Endodermal cell (in vitro differentiated cells): ENCODE data around the gene TXLNB. TPM values are rescaled to one million over a fixed set of nuclear protein-coding genes. Genes with fewer than 3 reads are reported as not detected.
A peak's percentile ranks its signal among the peaks of the same experiment; 100 is the strongest.

Source experiments
- DNase-seq: peaks from one replicate; pipeline ENCODE4 v3.0.0-alpha.2; 2017
- H3K27ac ChIP-seq: 2 replicates; pipeline ENCODE4 v1.5.1; 2013; ENCODE audit warnings: mild to moderate bottlenecking, low read depth, low read length, moderate library complexity
- H3K27me3 ChIP-seq: 2 replicates; pipeline ENCODE4 v1.6.1; 2013; ENCODE audit warnings: mild to moderate bottlenecking, low read length, moderate library complexity; ENCODE audit not compliant: insufficient read depth, control insufficient read depth, poor library complexity, severe bottlenecking
- H3K36me3 ChIP-seq: 2 replicates; pipeline ENCODE4 v1.7.0; 2013; ENCODE audit warnings: mild to moderate bottlenecking, low read length, moderate library complexity; ENCODE audit not compliant: control insufficient read depth, insufficient read depth
- H3K4me1 ChIP-seq: one replicate; pipeline ENCODE4 v1.7.0; 2013; ENCODE audit warnings: low read length; ENCODE audit not compliant: control insufficient read depth, insufficient read depth
- H3K4me3 ChIP-seq: 2 replicates; pipeline ENCODE4 v1.5.1; 2013; ENCODE audit warnings: mild to moderate bottlenecking, low read length, moderate library complexity
- H3K9ac ChIP-seq: 2 replicates; pipeline ENCODE4 v1.6.1; 2013; ENCODE audit warnings: mild to moderate bottlenecking, low read length, moderate library complexity; ENCODE audit not compliant: poor library complexity, severe bottlenecking; ENCODE audit errors: extremely low read depth
- H3K9me3 ChIP-seq: 2 replicates; pipeline ENCODE4 v1.6.1; 2013; ENCODE audit warnings: mild to moderate bottlenecking, low read length, moderate library complexity; ENCODE audit not compliant: control insufficient read depth
- H3K27ac Mint-ChIP-seq: 2 replicates; pipeline ENCODE4 v1.8.0; 2020; ENCODE audit warnings: mixed read lengths
- H3K27me3 Mint-ChIP-seq: 2 replicates; pipeline ENCODE4 v1.8.0; 2021; ENCODE audit warnings: mild to moderate bottlenecking, mixed read lengths; ENCODE audit not compliant: insufficient read depth
- H3K36me3 Mint-ChIP-seq: 2 replicates; pipeline ENCODE4 v1.8.0; 2020; ENCODE audit warnings: low read depth, mixed read lengths
- H3K4me1 Mint-ChIP-seq: 2 replicates; pipeline ENCODE4 v1.8.0; 2020; ENCODE audit warnings: mixed read lengths
- H3K4me3 Mint-ChIP-seq: 2 replicates; pipeline ENCODE4 v1.8.0; 2020; ENCODE audit warnings: mild to moderate bottlenecking, moderate library complexity, mixed read lengths
- H3K9me3 Mint-ChIP-seq: 2 replicates; pipeline ENCODE4 v1.8.0; 2020; ENCODE audit warnings: mild to moderate bottlenecking, mixed read lengths
- WGBS, 2 experiments: methylation state at CpG; one replicate each; pipeline versions ENCODE4 v1.1.5 to v1.1.7; 2013; ENCODE audit warnings: missing lambda C conversion rate in 2 of 2, mixed read lengths in 1 of 2; ENCODE audit not compliant: insufficient coverage in 1 of 2, insufficient read length in 1 of 2; 5-methylcytosine and 5-hydroxymethylcytosine counted together
- total RNA-seq, 2 donors: library from RNA; stranded (reverse); fragmentation: NEBNext Ultra II Directional in 1 of 2; extraction: Animal tissue kit (Norgen Biotek cat#: 25700) in 1 of 2; gene quantifications; 2 replicates in 1 of 2; 3 replicates in 1 of 2; pipeline ENCODE4 v1.2.1, GENCODE V29; 2021
- TF ChIP-seq, protein P1 (sequence below): fragments of 200-600 bp; sonication (generic); conservative IDR thresholded peaks from 2 replicates; pipeline ENCODE4 v1.5.0; 2021; ENCODE audit warnings: antibody characterized with exemption, mild to moderate bottlenecking

The TXLNB gene
- total RNA-seq, 2 donors from 2014 or later = not detected

DNA sequence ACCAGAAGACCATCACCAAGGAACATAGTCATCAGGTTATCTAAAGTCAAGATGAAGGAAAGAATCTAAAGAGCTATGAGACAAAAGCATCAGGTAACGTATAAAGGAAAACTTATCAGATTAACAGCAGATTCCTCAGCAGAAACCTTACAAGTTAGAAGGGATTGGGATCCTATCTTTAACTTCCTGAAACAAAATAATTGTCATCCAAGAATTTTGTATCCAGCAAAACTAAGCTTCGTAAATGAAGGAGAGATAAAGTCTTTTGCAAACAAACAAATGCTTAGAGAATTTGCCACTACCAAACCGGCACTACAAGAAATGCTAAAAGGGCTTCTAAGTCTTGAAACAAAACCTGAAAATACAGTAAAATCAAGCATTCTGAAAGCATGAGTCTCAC, 86.0 kb downstream of the TXLNB start:
- H3K36me3 ChIP-seq = no peaks in the 10 kb centered on the region
- H3K4me1 Mint-ChIP-seq = no peaks in the 10 kb centered on the region
- WGBS, 2 experiments = 83 to 97% methylated on average over 2 to 3 of the region's 3 CpGs
- H3K4me1 ChIP-seq = no peaks in the 10 kb centered on the region
- H3K4me3 Mint-ChIP-seq = no peak overlapping the region
- H3K27ac ChIP-seq = no peak overlapping the region
- peaks cover 44% of the 10 kb centered on the region for H3K9me3 ChIP-seq
- H3K27ac Mint-ChIP-seq = no peak overlapping the region
- H3K27me3 Mint-ChIP-seq = no peaks in the 10 kb centered on the region
- H3K9me3 Mint-ChIP-seq = peaks cover 65% of the 10 kb centered on the region
- no peaks in the 10 kb centered on the region for H3K27me3 ChIP-seq
- H3K4me3 ChIP-seq = peak overlapping the region; percentile 28
- TF ChIP-seq, protein P1, sequence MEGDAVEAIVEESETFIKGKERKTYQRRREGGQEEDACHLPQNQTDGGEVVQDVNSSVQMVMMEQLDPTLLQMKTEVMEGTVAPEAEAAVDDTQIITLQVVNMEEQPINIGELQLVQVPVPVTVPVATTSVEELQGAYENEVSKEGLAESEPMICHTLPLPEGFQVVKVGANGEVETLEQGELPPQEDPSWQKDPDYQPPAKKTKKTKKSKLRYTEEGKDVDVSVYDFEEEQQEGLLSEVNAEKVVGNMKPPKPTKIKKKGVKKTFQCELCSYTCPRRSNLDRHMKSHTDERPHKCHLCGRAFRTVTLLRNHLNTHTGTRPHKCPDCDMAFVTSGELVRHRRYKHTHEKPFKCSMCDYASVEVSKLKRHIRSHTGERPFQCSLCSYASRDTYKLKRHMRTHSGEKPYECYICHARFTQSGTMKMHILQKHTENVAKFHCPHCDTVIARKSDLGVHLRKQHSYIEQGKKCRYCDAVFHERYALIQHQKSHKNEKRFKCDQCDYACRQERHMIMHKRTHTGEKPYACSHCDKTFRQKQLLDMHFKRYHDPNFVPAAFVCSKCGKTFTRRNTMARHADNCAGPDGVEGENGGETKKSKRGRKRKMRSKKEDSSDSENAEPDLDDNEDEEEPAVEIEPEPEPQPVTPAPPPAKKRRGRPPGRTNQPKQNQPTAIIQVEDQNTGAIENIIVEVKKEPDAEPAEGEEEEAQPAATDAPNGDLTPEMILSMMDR = no peak
- no peak overlapping the region for H3K9ac ChIP-seq
- peaks cover 7% of the 10 kb centered on the region for H3K36me3 Mint-ChIP-seq
- DNase-seq = no peak

DNA sequence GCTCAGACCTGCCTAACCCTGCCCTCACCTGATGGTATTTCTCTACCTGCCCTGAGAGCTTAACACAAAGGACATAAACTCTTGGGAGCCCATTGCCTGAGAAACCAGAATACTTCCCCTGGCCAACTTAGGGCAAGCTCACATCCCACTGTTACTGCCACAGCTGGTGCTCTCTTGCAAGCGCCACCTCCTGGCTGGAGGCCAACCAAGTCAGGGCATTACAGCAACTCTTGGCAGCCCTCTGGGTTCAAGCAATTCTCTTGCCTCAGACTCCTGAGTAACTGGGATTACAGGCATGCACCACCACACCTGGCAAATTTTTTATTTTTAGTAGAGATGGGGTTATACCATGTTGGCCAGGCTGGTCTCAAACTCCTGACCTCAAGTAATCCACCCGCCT, 86.8 kb downstream of the TXLNB start:
- TF ChIP-seq, protein P1 = no peak
- no peak for DNase-seq
- H3K36me3 ChIP-seq = no peaks in the 10 kb centered on the region
- no peaks in the 10 kb centered on the region for H3K27me3 ChIP-seq
- peaks cover 7% of the 10 kb centered on the region for H3K36me3 Mint-ChIP-seq
- H3K9me3 Mint-ChIP-seq = peaks cover 56% of the 10 kb centered on the region
- H3K9ac ChIP-seq = no peak overlapping the region
- H3K4me1 ChIP-seq = no peaks in the 10 kb centered on the region
- H3K4me1 Mint-ChIP-seq = no peaks in the 10 kb centered on the region
- H3K4me3 ChIP-seq = no peak overlapping the region
- no peak overlapping the region for H3K27ac ChIP-seq
- no peak overlapping the region for H3K4me3 Mint-ChIP-seq
- no peak overlapping the region for H3K27ac Mint-ChIP-seq
- H3K9me3 ChIP-seq = peaks cover 37% of the 10 kb centered on the region
- WGBS, 2 experiments = 84% methylated on average over 2 of the region's 2 CpGs; no CpG with 5 or more reads in 1 of the 2 experiments
- H3K27me3 Mint-ChIP-seq = no peaks in the 10 kb centered on the region

DNA sequence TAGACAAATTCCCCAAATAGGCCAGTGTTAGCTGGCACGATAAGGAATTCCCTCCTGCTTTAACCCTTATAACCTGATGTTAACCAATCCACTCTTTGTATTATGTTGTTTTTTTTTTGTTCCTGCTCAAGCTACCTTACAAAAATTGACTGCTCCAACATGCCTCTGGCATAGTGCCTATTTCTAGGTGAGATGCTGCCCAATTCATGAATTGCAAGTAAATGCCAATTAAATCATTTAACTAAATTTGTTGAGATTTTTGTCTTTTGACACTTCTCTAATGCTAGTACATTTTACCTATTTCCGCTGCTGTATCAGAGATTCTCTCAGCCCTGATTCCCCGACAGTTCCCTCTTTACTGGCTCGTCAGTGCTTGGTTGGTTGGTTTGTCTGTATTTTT, 90.4 kb downstream of the TXLNB start:
- peaks cover 20% of the 10 kb centered on the region for H3K9me3 Mint-ChIP-seq
- WGBS, 2 experiments = 97 to 100% methylated on average over 2 to 4 of the region's 4 CpGs
- Histone ChIP-seq H3K27ac (no peak overlapping the region), H3K9ac (no peak overlapping the region), H3K9me3 (peaks cover 13% of the 10 kb centered on the region), H3K27me3 (no peaks in the 10 kb centered on the region), H3K4me3 (no peak overlapping the region), H3K4me1 (no peaks in the 10 kb centered on the region), H3K36me3 (no peaks in the 10 kb centered on the region)
- H3K36me3 Mint-ChIP-seq = peaks cover 2% of the 10 kb centered on the region
- DNase-seq = no peak
- no peaks in the 10 kb centered on the region for H3K27me3 Mint-ChIP-seq
- TF ChIP-seq, protein P1 = no peak
- no peak overlapping the region for H3K4me3 Mint-ChIP-seq
- peaks cover 6% of the 10 kb centered on the region for H3K4me1 Mint-ChIP-seq
- H3K27ac Mint-ChIP-seq = no peak overlapping the region
